Vagina (tissue), 2 donors: ENCODE data around the gene SLC16A12. TPM values are rescaled to one million over a fixed set of nuclear protein-coding genes. Genes with fewer than 3 reads are reported as not detected.

Experiments
- DNase-seq, 2 donors: peaks; one replicate each; pipeline ENCODE4 v3.0.0-alpha.2; 2017; ENCODE audit errors: extremely low spot score in 2 of 2
- H3K27ac ChIP-seq: fragments of 200-600 bp; sonication (generic); one replicate; pipeline ENCODE4 v1.5.1; 2019
- H3K27me3 ChIP-seq: fragments of 200-600 bp; sonication (generic); one replicate; pipeline ENCODE4 v1.5.1; 2019
- H3K36me3 ChIP-seq, 2 donors: fragments of 200-600 bp; sonication (generic); one replicate each; pipeline ENCODE4 v1.5.1; 2017 to 2019
- H3K4me1 ChIP-seq: fragments of 200-600 bp; sonication (generic); one replicate; pipeline ENCODE4 v1.5.1; 2019
- H3K4me3 ChIP-seq, 2 donors: fragments of 200-600 bp; sonication (generic); 1 replicate in 1 of 2; 2 replicates in 1 of 2; pipeline ENCODE4 v1.5.1; 2016 to 2019
- H3K9me3 ChIP-seq: fragments of 200-600 bp; sonication (generic); one replicate; pipeline ENCODE4 v1.5.1; 2019
- CTCF ChIP-seq, 3 experiments: fragments of 450-650 bp in 2 of 3; fragments of 200-600 bp in 1 of 3; sonication (generic) in 1 of 3; IDR thresholded peaks; one replicate each; pipeline ENCODE4 v1.5.1; 2017 to 2019; ENCODE audit warnings: antibody characterized with exemption in 3 of 3, mild to moderate bottlenecking in 2 of 3, moderate library complexity in 2 of 3
- POLR2A ChIP-seq, 2 donors: fragments of 450-650 bp; IDR thresholded peaks; one replicate each; pipeline ENCODE4 v1.6.1; 2017; ENCODE audit warnings: antibody characterized with exemption in 2 of 2, mild to moderate bottlenecking in 2 of 2, moderate library complexity in 2 of 2
- POLR2AphosphoS5 ChIP-seq, 2 donors: sonication (generic); formaldehyde crosslinking; IDR thresholded peaks; one replicate each; pipeline ENCODE4 v1.9.0; 2017; ENCODE audit warnings: antibody characterized with exemption in 2 of 2, mild to moderate bottlenecking in 2 of 2, low read depth in 1 of 2; ENCODE audit not compliant: insufficient read depth in 1 of 2
- intact Hi-C: fragments of 100-400 bp; cut with DNase I; formaldehyde crosslinking; loops from one replicate; pipeline ENCODE4 v1.15.1; 2023
- total RNA-seq: library from RNA; depleted of rRNA; stranded (reverse); fragments of >200 nt; gene quantifications from one replicate; pipeline ENCODE4 v1.2.3, GENCODE V29; 2016

SLC16A12 gene
- total RNA-seq, 1 donor from 2014 or later, result 3.7 TPM

- Histone ChIP-seq H3K36me3 (no peaks in the 10 kb centered on the region), H3K9me3 (no peaks in the 10 kb centered on the region), H3K4me1 (no peaks in the 10 kb centered on the region), H3K27me3 (no peaks in the 10 kb centered on the region), H3K4me3 (no peak overlapping the region), H3K27ac (no peak overlapping the region)
- intact Hi-C loops, result no loop called here
- TF ChIP-seq POLR2A (IDR thresholded peaks at IDR 0.05) (no peak), CTCF (IDR thresholded peaks at IDR 0.05) (no peak), POLR2AphosphoS5 (IDR thresholded peaks at IDR 0.05; ENCODE audit: insufficient read depth in 1 of 2, low read depth in 1 of 2) (no peak)
- DNase-seq, result no peak
These were observed 30.9 kb upstream of the SLC16A12 start for GRCh38 chr10:89566095-89566950.

GRCh38 chr10:89565180-89565579 is 29.8 kb upstream of the SLC16A12 start:
- Histone ChIP-seq H3K27me3 (no peaks in the 10 kb centered on the region), H3K4me3 (no peak overlapping the region), H3K36me3 (no peaks in the 10 kb centered on the region), H3K27ac (no peak overlapping the region), H3K4me1 (no peaks in the 10 kb centered on the region), H3K9me3 (no peaks in the 10 kb centered on the region)
- no peak for DNase-seq
- TF ChIP-seq POLR2A (IDR thresholded peaks at IDR 0.05), result no peak
- no peak for TF ChIP-seq POLR2AphosphoS5 (IDR thresholded peaks at IDR 0.05; ENCODE audit: insufficient read depth in 1 of 2, low read depth in 1 of 2)
- TF ChIP-seq CTCF (IDR thresholded peaks at IDR 0.05), result no peak
- intact Hi-C loops, result no loop called here

GRCh38 chr10:89563861-89564478 is 28.6 kb upstream of the SLC16A12 start:
- intact Hi-C loops, result loop anchor here (2.0 kb wide), 1 partner anchor 137 kb away; no protein-coding TSS in a partner anchor

GRCh38 chr10:89563311-89563710 is 27.9 kb upstream of the SLC16A12 start:
- Histone ChIP-seq H3K36me3 (no peaks in the 10 kb centered on the region), H3K4me3 (no peak overlapping the region), H3K9me3 (no peaks in the 10 kb centered on the region), H3K27ac (no peak overlapping the region), H3K27me3 (no peaks in the 10 kb centered on the region), H3K4me1 (no peaks in the 10 kb centered on the region)
- no peak for DNase-seq
- intact Hi-C loops, result loop anchor here (2.0 kb wide), 1 partner anchor 137 kb away; no protein-coding TSS in a partner anchor
- TF ChIP-seq CTCF (IDR thresholded peaks at IDR 0.05) (no peak), POLR2A (IDR thresholded peaks at IDR 0.05) (no peak), POLR2AphosphoS5 (IDR thresholded peaks at IDR 0.05; ENCODE audit: insufficient read depth in 1 of 2, low read depth in 1 of 2) (no peak)

More at GRCh38 chr10:89563861-89564478, 28.6 kb upstream of the SLC16A12 start:
- TF ChIP-seq POLR2AphosphoS5 (IDR thresholded peaks at IDR 0.05; ENCODE audit: insufficient read depth in 1 of 2, low read depth in 1 of 2), result no peak
- TF ChIP-seq CTCF (IDR thresholded peaks at IDR 0.05), result peak; percentile 52 to 78 (median 67)
- no peak for TF ChIP-seq POLR2A (IDR thresholded peaks at IDR 0.05)
- Histone ChIP-seq H3K27ac (no peak overlapping the region), H3K4me1 (no peaks in the 10 kb centered on the region), H3K4me3 (no peak overlapping the region), H3K9me3 (no peaks in the 10 kb centered on the region), H3K27me3 (no peaks in the 10 kb centered on the region), H3K36me3 (no peaks in the 10 kb centered on the region)
- no peak for DNase-seq
